Right atrium auricular region (tissue), 2 donors: ENCODE results near the gene COL23A1. TPM values are rescaled to one million over a fixed set of nuclear protein-coding genes. Genes with fewer than 3 reads are reported as not detected.
"Not testable (repeated sequence)": the region's sequence is repeated elsewhere in the genome, so short reads cannot be mapped to it uniquely, and the experiment has no call there.

Experiments
- DNase-seq: peaks from one replicate; pipeline ENCODE4 v3.0.0-alpha.2; 2019; ENCODE audit warnings: low spot score
- H3K27ac ChIP-seq, 2 donors: fragments of 200-600 bp; sonication (generic); 1 replicate in 1 of 2; 2 replicates in 1 of 2; pipeline ENCODE4 v1.5.1; 2016 to 2019
- H3K27me3 ChIP-seq, 2 donors: fragments of 200-600 bp; sonication (generic); one replicate each; pipeline versions ENCODE4 v1.5.1 to v1.6.0; 2017 to 2019
- H3K36me3 ChIP-seq: fragments of 200-600 bp; sonication (generic); one replicate; pipeline ENCODE4 v1.5.1; 2016
- H3K4me1 ChIP-seq, 2 donors: fragments of 200-600 bp; sonication (generic); one replicate each; pipeline versions ENCODE4 v1.5.1 to v1.6.0; 2017 to 2019
- H3K4me3 ChIP-seq, 2 donors: fragments of 200-600 bp; sonication (generic); 1 replicate in 1 of 2; 2 replicates in 1 of 2; pipeline ENCODE4 v1.5.1; 2017 to 2019; ENCODE audit warnings: mild to moderate bottlenecking in 1 of 2, moderate library complexity in 1 of 2
- H3K9me3 ChIP-seq, 2 donors: fragments of 200-600 bp; sonication (generic); one replicate each; pipeline ENCODE4 v1.5.1; 2019
- total RNA-seq, 2 donors: library from RNA; depleted of rRNA; stranded (reverse); fragments of >200 nt; gene quantifications; one replicate each; pipeline ENCODE4 v1.1.0, GENCODE V29; 2016
- TF ChIP-seq, protein P1 (sequence below), 2 donors: fragments of 200-600 bp; sonication (generic); IDR thresholded peaks; one replicate each; pipeline ENCODE4 v1.5.1; 2019; ENCODE audit warnings: antibody characterized with exemption in 2 of 2

COL23A1 gene
- total RNA-seq, 2 donors from 2014 or later, result 5.7 to 6.8 TPM

GRCh38 chr5:178586396-178586795 is 3.8 kb downstream of the COL23A1 start:
- no peak for DNase-seq
- Histone ChIP-seq H3K9me3 (no peaks in the 10 kb centered on the region), H3K27ac (no peak overlapping the region), H3K36me3 (no peaks in the 10 kb centered on the region), H3K4me1 (peaks cover 0 to 20% of the 10 kb centered on the region in 2 donors), H3K27me3 (no peaks in the 10 kb centered on the region), H3K4me3 (no peak overlapping the region)
- TF ChIP-seq, protein P1, sequence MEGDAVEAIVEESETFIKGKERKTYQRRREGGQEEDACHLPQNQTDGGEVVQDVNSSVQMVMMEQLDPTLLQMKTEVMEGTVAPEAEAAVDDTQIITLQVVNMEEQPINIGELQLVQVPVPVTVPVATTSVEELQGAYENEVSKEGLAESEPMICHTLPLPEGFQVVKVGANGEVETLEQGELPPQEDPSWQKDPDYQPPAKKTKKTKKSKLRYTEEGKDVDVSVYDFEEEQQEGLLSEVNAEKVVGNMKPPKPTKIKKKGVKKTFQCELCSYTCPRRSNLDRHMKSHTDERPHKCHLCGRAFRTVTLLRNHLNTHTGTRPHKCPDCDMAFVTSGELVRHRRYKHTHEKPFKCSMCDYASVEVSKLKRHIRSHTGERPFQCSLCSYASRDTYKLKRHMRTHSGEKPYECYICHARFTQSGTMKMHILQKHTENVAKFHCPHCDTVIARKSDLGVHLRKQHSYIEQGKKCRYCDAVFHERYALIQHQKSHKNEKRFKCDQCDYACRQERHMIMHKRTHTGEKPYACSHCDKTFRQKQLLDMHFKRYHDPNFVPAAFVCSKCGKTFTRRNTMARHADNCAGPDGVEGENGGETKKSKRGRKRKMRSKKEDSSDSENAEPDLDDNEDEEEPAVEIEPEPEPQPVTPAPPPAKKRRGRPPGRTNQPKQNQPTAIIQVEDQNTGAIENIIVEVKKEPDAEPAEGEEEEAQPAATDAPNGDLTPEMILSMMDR (IDR thresholded peaks at IDR 0.05), result no peak

DNA sequence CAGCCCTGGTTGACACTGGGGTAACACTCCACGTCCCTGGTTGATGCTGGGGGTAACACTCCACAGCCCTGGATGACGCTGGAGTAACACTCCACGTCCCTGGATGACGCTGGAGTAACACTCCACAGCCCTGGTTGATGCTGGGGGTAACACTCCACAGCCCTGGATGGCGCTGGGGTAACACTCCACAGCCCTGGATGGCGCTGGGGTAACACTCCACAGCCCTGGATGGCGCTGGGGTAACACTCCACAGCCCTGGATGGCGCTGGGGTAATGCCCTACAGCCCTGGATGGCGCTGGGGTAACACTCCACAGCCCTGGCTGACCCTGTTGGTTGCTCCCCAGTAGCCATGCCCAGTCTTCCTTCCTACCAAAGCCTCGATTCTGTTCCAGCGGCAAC is 4.8 kb downstream of the COL23A1 start:
- not testable (repeated sequence) for H3K9me3 ChIP-seq, H3K4me3 ChIP-seq, H3K27me3 ChIP-seq, H3K27ac ChIP-seq, H3K36me3 ChIP-seq
- DNase-seq, result peak; percentile 60
- peaks cover 0 to 12% of the 10 kb centered on the region in 2 donors for H3K4me1 ChIP-seq

GRCh38 chr5:178583279-178583678 is 6.9 kb downstream of the COL23A1 start:
- no peak overlapping the region for H3K4me3 ChIP-seq
- H3K9me3 ChIP-seq, result no peaks in the 10 kb centered on the region
- no peaks in the 10 kb centered on the region for H3K4me1 ChIP-seq
- peak; percentile 46 for DNase-seq
- no peaks in the 10 kb centered on the region for H3K36me3 ChIP-seq
- H3K27me3 ChIP-seq, result no peaks in the 10 kb centered on the region
- TF ChIP-seq, protein P1 (IDR thresholded peaks at IDR 0.05), result no peak
- H3K27ac ChIP-seq, result no peak overlapping the region

- Histone ChIP-seq H3K27ac (no peak overlapping the region), H3K27me3 (no peaks in the 10 kb centered on the region), H3K4me3 (no peak overlapping the region), H3K36me3 (no peaks in the 10 kb centered on the region), H3K4me1 (peaks cover 0 to under 1% of the 10 kb centered on the region in 2 donors), H3K9me3 (no peaks in the 10 kb centered on the region)
- DNase-seq, result peak; percentile 50
- TF ChIP-seq, protein P1 (IDR thresholded peaks at IDR 0.05), result no peak
Measured at GRCh38 chr5:178582291-178582690, 7.9 kb downstream of the COL23A1 start.

DNA sequence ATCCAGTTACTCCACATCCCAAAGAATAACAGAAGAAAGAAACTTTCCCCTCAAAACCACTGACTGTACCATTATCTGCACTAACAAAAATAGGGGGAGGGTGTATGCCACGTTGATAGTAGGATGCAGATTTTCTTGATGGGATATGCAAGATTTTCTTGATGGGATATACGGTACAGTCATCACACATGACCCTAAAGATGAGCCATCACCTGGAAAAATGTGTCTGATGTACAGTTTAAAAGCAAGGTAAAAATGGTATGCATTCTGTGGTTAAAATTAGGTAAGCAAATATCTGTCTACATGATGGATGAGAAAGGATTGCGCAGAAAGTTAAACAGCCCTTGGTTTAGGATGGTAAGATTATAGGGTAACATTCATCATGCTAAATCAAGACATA is 8.6 kb downstream of the COL23A1 start:
- TF ChIP-seq, protein P1 (IDR thresholded peaks at IDR 0.05), result no peak
- Histone ChIP-seq H3K27me3 (no peaks in the 10 kb centered on the region), H3K9me3 (no peaks in the 10 kb centered on the region), H3K4me1 (peaks cover 0 to 6% of the 10 kb centered on the region in 2 donors), H3K36me3 (no peaks in the 10 kb centered on the region), H3K27ac (no peak overlapping the region), H3K4me3 (no peak overlapping the region)
- no peak for DNase-seq

- H3K4me3 ChIP-seq, result no peak overlapping the region
- H3K4me1 ChIP-seq, result peaks cover 0 to 6% of the 10 kb centered on the region in 2 donors
- no peaks in the 10 kb centered on the region for H3K9me3 ChIP-seq
- H3K27ac ChIP-seq, result no peak overlapping the region
- peak; percentile 30 for DNase-seq
- TF ChIP-seq, protein P1 (IDR thresholded peaks at IDR 0.05), result no peak
- no peaks in the 10 kb centered on the region for H3K36me3 ChIP-seq
- no peaks in the 10 kb centered on the region for H3K27me3 ChIP-seq
Measured at GRCh38 chr5:178580271-178580955, 9.8 kb downstream of the COL23A1 start.
